ENCODE data around the gene NDNF. TPM values are rescaled to one million over a fixed set of nuclear protein-coding genes. Genes with fewer than 3 reads are reported as not detected.

The NDNF gene
- polyA plus RNA-seq, 1 of the 3 experiments (the other 2 are of a cell fraction), result not detected

DNA sequence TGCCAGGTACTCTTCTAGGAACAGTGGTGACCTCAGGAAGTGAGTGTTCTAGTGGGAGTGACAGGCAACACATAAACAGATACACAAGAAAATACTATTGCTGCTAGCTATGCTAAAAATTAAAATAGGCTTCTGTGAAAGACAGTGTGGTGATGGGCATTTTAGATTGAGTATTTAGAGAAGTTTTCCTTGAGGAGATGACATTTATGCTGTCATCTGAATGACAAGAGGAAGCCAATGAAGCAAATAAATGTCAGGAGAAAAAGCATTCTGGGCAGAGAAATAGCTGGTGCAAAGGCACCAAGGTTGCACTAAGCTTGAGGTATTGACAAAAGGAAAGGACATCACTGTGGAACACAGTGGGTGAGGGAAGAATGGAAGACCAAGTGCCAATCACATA is 18.0 kb downstream of the NDNF start:
- no peaks in the 10 kb centered on the region for H3F3A ChIP-seq (replicated peaks; ENCODE audit: insufficient read depth)
- no peak overlapping the region for H3K4me2 ChIP-seq
- no peak overlapping the region for H3K4me3 ChIP-seq (ENCODE audit: low read depth in 2 of 2, low read length in 1 of 2)
- CTCF ChIA-PET, result interaction anchor here (0.9 to 1.6 kb wide), 2 partner anchors 11 to 17 kb away, joined by 3 read pairs; no protein-coding TSS in a partner anchor
- no peaks in the 10 kb centered on the region for H4K20me1 ChIP-seq (ENCODE audit: insufficient read depth)
- POLR2A ChIA-PET, result no interaction called here
- peaks cover 0 to 5% of the 10 kb centered on the region in 2 experiments; a peak in 2 of 4 replicates for H3K4me1 ChIP-seq (ENCODE audit: control insufficient read depth in 1 of 2, insufficient read depth in 2 of 2, low read depth in 1 of 2, low read length in 1 of 2)
- H3K9me2 ChIP-seq, result no peaks in the 10 kb centered on the region
- H3K27ac ChIP-seq (ENCODE audit: low read depth in 2 of 2, low read length in 1 of 2), result no peak overlapping the region
- H2AFZ ChIP-seq (ENCODE audit: low read depth), result no peak overlapping the region
- H3K9me3 ChIP-seq, result no peaks in the 10 kb centered on the region
- DNase-seq, result no peak
- TF ChIP-seq TAF1 (IDR thresholded peaks at IDR 0.05; ENCODE audit: borderline replicate concordance, low read depth, low read length) (no peak), CHD2 (IDR thresholded peaks at IDR 0.05; ENCODE audit: low read length, partially characterized antibody) (no peak)
- H3K79me2 ChIP-seq (ENCODE audit: insufficient read depth), result no peaks in the 10 kb centered on the region
- H3K9ac ChIP-seq, result no peak overlapping the region
- H3K27me3 ChIP-seq (ENCODE audit: insufficient read depth), result no peaks in the 10 kb centered on the region; the same call in 1 of the 2 replicates
- no peaks in the 10 kb centered on the region for H3K36me3 ChIP-seq (replicated peaks in 1 of 2; ENCODE audit: control insufficient read depth in 1 of 2, insufficient read depth in 2 of 2, low read length in 1 of 2)

DNA sequence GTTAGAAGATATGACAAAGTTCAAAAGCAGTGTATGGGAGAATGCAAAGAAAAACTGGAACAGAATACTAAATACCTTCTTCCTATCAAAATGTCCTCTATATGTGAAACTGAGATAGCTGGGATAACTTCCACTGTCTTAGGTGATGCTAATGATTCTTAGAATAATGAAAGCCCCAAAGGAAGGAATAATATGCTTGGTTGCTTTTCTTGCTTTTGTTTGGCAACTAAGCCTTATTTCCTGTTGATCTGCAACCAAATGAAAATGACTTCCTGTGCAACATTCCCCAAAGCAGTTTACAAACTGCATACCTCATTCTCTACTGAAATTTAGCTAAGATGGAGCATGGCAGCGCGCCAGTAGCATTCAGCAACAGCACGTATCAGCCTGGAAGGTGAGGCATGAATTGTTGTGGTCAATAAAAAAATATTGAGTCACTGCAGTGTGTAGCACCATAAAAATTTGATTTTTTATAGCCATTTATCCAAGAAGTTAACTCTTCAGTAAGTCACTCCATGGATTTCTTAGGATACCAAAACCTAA is 18.7 kb downstream of the NDNF start:
- Histone ChIP-seq H3K9me2 (no peaks in the 10 kb centered on the region), H3K4me3 (ENCODE audit: low read depth in 2 of 2, low read length in 1 of 2) (no peak overlapping the region), H3K9ac (no peak overlapping the region), H3K79me2 (ENCODE audit: insufficient read depth) (no peaks in the 10 kb centered on the region), H4K20me1 (ENCODE audit: insufficient read depth) (no peaks in the 10 kb centered on the region), H3K4me2 (no peak overlapping the region), H3F3A (replicated peaks; ENCODE audit: insufficient read depth) (no peaks in the 10 kb centered on the region), H3K27ac (ENCODE audit: low read depth in 2 of 2, low read length in 1 of 2) (no peak overlapping the region), H3K27me3 (ENCODE audit: insufficient read depth) (no peaks in the 10 kb centered on the region; the same call in 1 of the 2 replicates), H3K4me1 (ENCODE audit: control insufficient read depth in 1 of 2, insufficient read depth in 2 of 2, low read depth in 1 of 2, low read length in 1 of 2) (peaks cover 0 to 5% of the 10 kb centered on the region in 2 experiments; a peak in 2 of 4 replicates), H2AFZ (ENCODE audit: low read depth) (no peak overlapping the region), H3K9me3 (no peaks in the 10 kb centered on the region), H3K36me3 (replicated peaks in 1 of 2; ENCODE audit: control insufficient read depth in 1 of 2, insufficient read depth in 2 of 2, low read length in 1 of 2) (no peaks in the 10 kb centered on the region)
- ChIA-PET POLR2A (no interaction called here), CTCF (interaction anchor here (1.6 kb wide), 1 partner anchor 18 kb away, joined by 3 read pairs; no protein-coding TSS in a partner anchor)
- no peak for DNase-seq
- TF ChIP-seq EP300 (IDR thresholded peaks at IDR 0.05; ENCODE audit: borderline replicate concordance in 1 of 2, low read depth in 1 of 2, low read length in 1 of 2) (no peak), MAX (IDR thresholded peaks at IDR 0.05; ENCODE audit: low read depth) (no peak), RFX5 (IDR thresholded peaks at IDR 0.05; ENCODE audit: low read length) (no peak), MEF2A (IDR thresholded peaks at IDR 0.05; ENCODE audit: borderline replicate concordance, low read depth) (no peak), TEAD4 (IDR thresholded peaks at IDR 0.05; ENCODE audit: borderline replicate concordance, insufficient read depth) (no peak), GATA2 (CRISPR knock-in tag; IDR thresholded peaks at IDR 0.05) (no peak), RXRA (IDR thresholded peaks at IDR 0.05; ENCODE audit: borderline replicate concordance, low read depth) (no peak), NRF1 (IDR thresholded peaks at IDR 0.05; ENCODE audit: low read depth, low read length) (no peak), YY1 (IDR thresholded peaks at IDR 0.05; ENCODE audit: low read depth) (no peak), FOXJ3 (CRISPR knock-in tag; IDR thresholded peaks at IDR 0.05) (no peak), TAF1 (IDR thresholded peaks at IDR 0.05; ENCODE audit: borderline replicate concordance, low read depth, low read length) (no peak), FOXM1 (IDR thresholded peaks at IDR 0.05; ENCODE audit: low read depth) (no peak)
- TF ChIP-seq, protein P1, sequence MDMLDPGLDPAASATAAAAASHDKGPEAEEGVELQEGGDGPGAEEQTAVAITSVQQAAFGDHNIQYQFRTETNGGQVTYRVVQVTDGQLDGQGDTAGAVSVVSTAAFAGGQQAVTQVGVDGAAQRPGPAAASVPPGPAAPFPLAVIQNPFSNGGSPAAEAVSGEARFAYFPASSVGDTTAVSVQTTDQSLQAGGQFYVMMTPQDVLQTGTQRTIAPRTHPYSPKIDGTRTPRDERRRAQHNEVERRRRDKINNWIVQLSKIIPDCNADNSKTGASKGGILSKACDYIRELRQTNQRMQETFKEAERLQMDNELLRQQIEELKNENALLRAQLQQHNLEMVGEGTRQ (IDR thresholded peaks at IDR 0.05; ENCODE audit: borderline replicate concordance, low read depth, low read length), result no peak
- TF ChIP-seq, protein P2, sequence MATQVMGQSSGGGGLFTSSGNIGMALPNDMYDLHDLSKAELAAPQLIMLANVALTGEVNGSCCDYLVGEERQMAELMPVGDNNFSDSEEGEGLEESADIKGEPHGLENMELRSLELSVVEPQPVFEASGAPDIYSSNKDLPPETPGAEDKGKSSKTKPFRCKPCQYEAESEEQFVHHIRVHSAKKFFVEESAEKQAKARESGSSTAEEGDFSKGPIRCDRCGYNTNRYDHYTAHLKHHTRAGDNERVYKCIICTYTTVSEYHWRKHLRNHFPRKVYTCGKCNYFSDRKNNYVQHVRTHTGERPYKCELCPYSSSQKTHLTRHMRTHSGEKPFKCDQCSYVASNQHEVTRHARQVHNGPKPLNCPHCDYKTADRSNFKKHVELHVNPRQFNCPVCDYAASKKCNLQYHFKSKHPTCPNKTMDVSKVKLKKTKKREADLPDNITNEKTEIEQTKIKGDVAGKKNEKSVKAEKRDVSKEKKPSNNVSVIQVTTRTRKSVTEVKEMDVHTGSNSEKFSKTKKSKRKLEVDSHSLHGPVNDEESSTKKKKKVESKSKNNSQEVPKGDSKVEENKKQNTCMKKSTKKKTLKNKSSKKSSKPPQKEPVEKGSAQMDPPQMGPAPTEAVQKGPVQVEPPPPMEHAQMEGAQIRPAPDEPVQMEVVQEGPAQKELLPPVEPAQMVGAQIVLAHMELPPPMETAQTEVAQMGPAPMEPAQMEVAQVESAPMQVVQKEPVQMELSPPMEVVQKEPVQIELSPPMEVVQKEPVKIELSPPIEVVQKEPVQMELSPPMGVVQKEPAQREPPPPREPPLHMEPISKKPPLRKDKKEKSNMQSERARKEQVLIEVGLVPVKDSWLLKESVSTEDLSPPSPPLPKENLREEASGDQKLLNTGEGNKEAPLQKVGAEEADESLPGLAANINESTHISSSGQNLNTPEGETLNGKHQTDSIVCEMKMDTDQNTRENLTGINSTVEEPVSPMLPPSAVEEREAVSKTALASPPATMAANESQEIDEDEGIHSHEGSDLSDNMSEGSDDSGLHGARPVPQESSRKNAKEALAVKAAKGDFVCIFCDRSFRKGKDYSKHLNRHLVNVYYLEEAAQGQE (IDR thresholded peaks at IDR 0.05; ENCODE audit: low read depth, low read length), result no peak
- TF ChIP-seq, protein P3, sequence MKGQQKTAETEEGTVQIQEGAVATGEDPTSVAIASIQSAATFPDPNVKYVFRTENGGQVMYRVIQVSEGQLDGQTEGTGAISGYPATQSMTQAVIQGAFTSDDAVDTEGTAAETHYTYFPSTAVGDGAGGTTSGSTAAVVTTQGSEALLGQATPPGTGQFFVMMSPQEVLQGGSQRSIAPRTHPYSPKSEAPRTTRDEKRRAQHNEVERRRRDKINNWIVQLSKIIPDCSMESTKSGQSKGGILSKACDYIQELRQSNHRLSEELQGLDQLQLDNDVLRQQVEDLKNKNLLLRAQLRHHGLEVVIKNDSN (IDR thresholded peaks at IDR 0.05; ENCODE audit: borderline replicate concordance, low read depth), result no peak
- 48% methylated on average over 3 of the region's 3 CpGs for WGBS (ENCODE audit: low lambda C conversion rate)
